Islet of Langerhans (tissue), 1 donor: Measurements from ENCODE around the gene ZNF236.
A peak's percentile ranks its signal among the peaks of the same experiment; 100 is the strongest.

Experiments
- FAIRE-seq: peaks from one replicate; lab custom pipeline; 2011; peaks lifted over from hg19 to GRCh38; lab: Jason Lieb, UNC

Gene ZNF236

GRCh38 chr18:76821875-76822505 is 367 bp upstream of the ZNF236 start:
- no peak for FAIRE-seq

GRCh38 chr18:76823161-76823538 is 793 bp downstream of the ZNF236 start:
- no peak for FAIRE-seq

- FAIRE-seq: no peak
Observed at GRCh38 chr18:76823587-76824011, 1.2 kb downstream of the ZNF236 start.

- no peak for FAIRE-seq
Observed at GRCh38 chr18:76824145-76824676, 1.9 kb downstream of the ZNF236 start.

GRCh38 chr18:76824754-76825153 is 2.4 kb downstream of the ZNF236 start:
- FAIRE-seq: no peak

GRCh38 chr18:76827205-76828200 is 5.1 kb downstream of the ZNF236 start:
- FAIRE-seq: no peak

- FAIRE-seq: no peak
Observed at GRCh38 chr18:76834379-76834778, 12.0 kb downstream of the ZNF236 start.

GRCh38 chr18:76835380-76835779 is 13.0 kb downstream of the ZNF236 start:
- peak; percentile 74 for FAIRE-seq

- FAIRE-seq: no peak
Observed at GRCh38 chr18:76837071-76837470, 14.7 kb downstream of the ZNF236 start.

- no peak for FAIRE-seq
Observed at GRCh38 chr18:76838182-76838581, 15.8 kb downstream of the ZNF236 start.

- no peak for FAIRE-seq
Observed at GRCh38 chr18:76839086-76839794, 16.9 kb downstream of the ZNF236 start.

GRCh38 chr18:76842837-76843530 is 20.6 kb downstream of the ZNF236 start:
- FAIRE-seq: peak; percentile 86

GRCh38 chr18:76844144-76844543 is 21.8 kb downstream of the ZNF236 start:
- no peak for FAIRE-seq

- FAIRE-seq: no peak
Observed at GRCh38 chr18:76844742-76845477, 22.6 kb downstream of the ZNF236 start.

- no peak for FAIRE-seq
Observed at GRCh38 chr18:76846217-76846616, 23.9 kb downstream of the ZNF236 start.

GRCh38 chr18:76847916-76848315 is 25.6 kb downstream of the ZNF236 start:
- no peak for FAIRE-seq

GRCh38 chr18:76850112-76850511 is 27.8 kb downstream of the ZNF236 start:
- FAIRE-seq: no peak

GRCh38 chr18:76855594-76855993 is 33.2 kb downstream of the ZNF236 start:
- no peak for FAIRE-seq

GRCh38 chr18:76857476-76857875 is 35.1 kb downstream of the ZNF236 start:
- FAIRE-seq: no peak

- FAIRE-seq: no peak
Observed at GRCh38 chr18:76859474-76860339, 37.4 kb downstream of the ZNF236 start.
